GM18951 (cell line): ENCODE results near the gene M1AP.

Source experiments
- POLR2A ChIP-seq: IDR thresholded peaks from 4 replicates; pipeline ENCODE4 v1.6.1; 2011; ENCODE audit warnings: mild to moderate bottlenecking; ENCODE audit not compliant: insufficient read length, insufficient read depth; ENCODE audit errors: extremely low read depth
- in situ Hi-C: fragments of 300-500 bp; cut with MboI; formaldehyde crosslinking; loops from one replicate; pipeline ENCODE4 v1.12.0; 2022; ENCODE audit warnings: low sequenced_read_pairs, mixed read lengths, inconsistent platforms; ENCODE audit not compliant: unreplicated experiment

Gene M1AP

DNA sequence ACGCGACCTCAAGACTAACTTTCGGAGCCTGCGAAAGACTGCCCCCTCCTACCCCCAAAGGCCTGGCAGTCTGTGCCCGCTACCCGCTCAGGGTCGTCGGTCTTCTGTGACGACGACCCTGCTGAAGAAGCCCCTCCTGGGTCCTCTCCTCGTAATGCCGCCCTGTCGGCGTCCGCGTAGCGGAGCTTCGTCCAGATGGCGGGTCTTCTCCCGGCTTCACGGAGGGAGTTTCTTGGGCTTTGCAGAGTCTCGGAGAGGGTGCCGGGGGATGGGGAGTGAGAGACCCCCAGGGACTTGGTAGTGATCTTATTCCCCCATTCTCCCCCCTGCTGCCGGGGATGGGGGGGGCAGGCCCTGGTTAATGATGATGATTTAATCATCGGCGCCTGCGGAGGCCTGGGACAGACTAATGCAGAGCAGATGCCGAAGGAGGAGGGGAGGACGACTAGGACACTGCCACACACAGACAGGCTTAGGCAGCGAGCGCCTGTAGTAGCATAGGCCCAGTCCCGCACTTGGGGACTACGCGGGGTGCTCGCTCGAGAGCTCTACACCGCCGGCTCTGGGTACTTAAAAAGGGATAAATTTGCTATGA lies 140.1 kb downstream of the M1AP start:
- TF ChIP-seq POLR2A: no peak
- in situ Hi-C loops: no loop called here
